DMS114 treated with DMSO at 0.1 percent for 48 hours (cell line): ENCODE measurements around the gene PPM1A.

Source experiments
- DNase-seq: peaks from one replicate; lab custom pipeline; 2025; ENCODE audit not compliant: unreplicated experiment; lab: John Stamatoyannopoulos, UW

Gene PPM1A

GRCh38 chr14:60265163-60265562 lies 16.1 kb downstream of the PPM1A start:
- DNase-seq = no peak

GRCh38 chr14:60266021-60266937 lies 17.3 kb downstream of the PPM1A start:
- DNase-seq = no peak

- DNase-seq = no peak
Observed at GRCh38 chr14:60272177-60272576, 23.2 kb downstream of the PPM1A start.

- no peak for DNase-seq
Observed at GRCh38 chr14:60273956-60274355, 24.9 kb downstream of the PPM1A start.

- no peak for DNase-seq
Observed at GRCh38 chr14:60274448-60274847, 25.4 kb downstream of the PPM1A start.

- DNase-seq = no peak
Observed at GRCh38 chr14:60275932-60276331, 26.9 kb downstream of the PPM1A start.

- no peak for DNase-seq
Observed at GRCh38 chr14:60276347-60276746, 27.3 kb downstream of the PPM1A start.

- DNase-seq = no peak
Observed at GRCh38 chr14:60277605-60278190, 28.7 kb downstream of the PPM1A start.

GRCh38 chr14:60278350-60278749 lies 29.3 kb downstream of the PPM1A start:
- DNase-seq = no peak

GRCh38 chr14:60287452-60287851 lies 38.4 kb downstream of the PPM1A start:
- DNase-seq = no peak

GRCh38 chr14:60288279-60288678 lies 39.3 kb downstream of the PPM1A start:
- no peak for DNase-seq

- DNase-seq = no peak
Observed at GRCh38 chr14:60294411-60295069, 45.5 kb downstream of the PPM1A start.

GRCh38 chr14:60300019-60300418 lies 51.0 kb downstream of the PPM1A start:
- no peak for DNase-seq

GRCh38 chr14:60301685-60302084 lies 52.7 kb downstream of the PPM1A start:
- DNase-seq = no peak

GRCh38 chr14:60302663-60303062 lies 53.6 kb downstream of the PPM1A start:
- no peak for DNase-seq

- DNase-seq = no peak
Observed at GRCh38 chr14:60303745-60304144, 54.7 kb downstream of the PPM1A start.

GRCh38 chr14:60304509-60304908 lies 55.5 kb downstream of the PPM1A start:
- no peak for DNase-seq

- DNase-seq = no peak
Observed at GRCh38 chr14:60309867-60310552, 61.0 kb downstream of the PPM1A start.

- DNase-seq = no peak
Observed at GRCh38 chr14:60311417-60311816, 62.4 kb downstream of the PPM1A start.

GRCh38 chr14:60313093-60313492 lies 64.1 kb downstream of the PPM1A start:
- DNase-seq = no peak

GRCh38 chr14:60315196-60315990 lies 66.4 kb downstream of the PPM1A start:
- DNase-seq = no peak
